GM12872 (cell line): ENCODE measurements around the gene RBKS.

Experiments used
- TF ChIP-seq, protein P1 (sequence below): IDR thresholded peaks from 3 replicates; pipeline ENCODE4 v1.5.1; 2011; ENCODE audit warnings: low read depth, mild to moderate bottlenecking, low read length, moderate library complexity; ENCODE audit not compliant: insufficient read depth

RBKS gene

DNA sequence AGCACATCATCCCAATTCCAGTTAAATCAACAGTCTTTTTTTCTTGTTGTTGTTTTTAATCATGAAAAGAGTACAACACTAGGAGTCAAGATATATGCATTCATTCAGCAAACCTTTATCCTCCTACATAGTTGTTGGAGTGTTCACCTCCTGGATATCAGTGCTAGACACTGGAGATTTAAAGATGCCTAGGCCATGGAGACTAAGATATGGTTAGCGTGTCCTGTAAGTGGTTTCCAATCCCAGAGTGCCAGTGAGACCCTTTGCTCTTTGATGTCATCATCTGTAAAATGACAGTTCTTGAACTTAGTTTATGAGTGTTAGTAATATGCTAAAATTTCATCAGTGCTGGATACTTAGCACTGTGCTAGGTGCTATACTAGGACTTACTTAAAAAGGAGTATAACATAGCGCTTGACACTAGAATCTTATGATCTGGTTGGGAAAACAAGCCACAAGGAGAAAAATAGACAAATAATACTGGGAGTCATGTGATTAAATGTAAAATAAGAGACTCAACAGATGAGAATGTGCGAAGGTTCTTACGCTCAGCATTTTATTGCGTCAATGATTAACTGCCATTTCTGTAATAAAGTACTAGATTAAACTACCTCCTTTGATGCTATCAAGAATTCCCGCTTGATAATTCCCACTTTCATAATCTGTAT, 31.8 kb upstream of the RBKS start:
- TF ChIP-seq, protein P1, sequence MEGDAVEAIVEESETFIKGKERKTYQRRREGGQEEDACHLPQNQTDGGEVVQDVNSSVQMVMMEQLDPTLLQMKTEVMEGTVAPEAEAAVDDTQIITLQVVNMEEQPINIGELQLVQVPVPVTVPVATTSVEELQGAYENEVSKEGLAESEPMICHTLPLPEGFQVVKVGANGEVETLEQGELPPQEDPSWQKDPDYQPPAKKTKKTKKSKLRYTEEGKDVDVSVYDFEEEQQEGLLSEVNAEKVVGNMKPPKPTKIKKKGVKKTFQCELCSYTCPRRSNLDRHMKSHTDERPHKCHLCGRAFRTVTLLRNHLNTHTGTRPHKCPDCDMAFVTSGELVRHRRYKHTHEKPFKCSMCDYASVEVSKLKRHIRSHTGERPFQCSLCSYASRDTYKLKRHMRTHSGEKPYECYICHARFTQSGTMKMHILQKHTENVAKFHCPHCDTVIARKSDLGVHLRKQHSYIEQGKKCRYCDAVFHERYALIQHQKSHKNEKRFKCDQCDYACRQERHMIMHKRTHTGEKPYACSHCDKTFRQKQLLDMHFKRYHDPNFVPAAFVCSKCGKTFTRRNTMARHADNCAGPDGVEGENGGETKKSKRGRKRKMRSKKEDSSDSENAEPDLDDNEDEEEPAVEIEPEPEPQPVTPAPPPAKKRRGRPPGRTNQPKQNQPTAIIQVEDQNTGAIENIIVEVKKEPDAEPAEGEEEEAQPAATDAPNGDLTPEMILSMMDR, result no peak

DNA sequence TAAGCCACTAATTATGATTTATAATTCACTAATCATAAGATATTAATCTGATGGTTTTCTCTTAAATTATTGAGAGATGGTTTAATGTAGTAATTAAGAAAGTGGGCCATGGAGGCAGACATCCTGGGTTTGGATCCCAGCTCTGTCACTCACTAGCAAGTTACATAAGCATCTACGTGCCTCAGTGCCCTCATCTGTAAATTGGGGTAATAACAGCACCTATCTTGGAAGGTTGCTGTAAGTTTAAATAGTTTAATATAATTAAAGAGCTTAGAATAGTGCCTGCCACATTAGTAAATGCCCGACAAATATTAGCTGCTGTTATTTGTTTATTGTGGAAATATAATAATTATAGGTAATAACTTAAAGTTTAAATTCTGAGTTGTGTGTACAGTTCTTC, 31.2 kb upstream of the RBKS start:
- TF ChIP-seq, protein P1, result no peak

DNA sequence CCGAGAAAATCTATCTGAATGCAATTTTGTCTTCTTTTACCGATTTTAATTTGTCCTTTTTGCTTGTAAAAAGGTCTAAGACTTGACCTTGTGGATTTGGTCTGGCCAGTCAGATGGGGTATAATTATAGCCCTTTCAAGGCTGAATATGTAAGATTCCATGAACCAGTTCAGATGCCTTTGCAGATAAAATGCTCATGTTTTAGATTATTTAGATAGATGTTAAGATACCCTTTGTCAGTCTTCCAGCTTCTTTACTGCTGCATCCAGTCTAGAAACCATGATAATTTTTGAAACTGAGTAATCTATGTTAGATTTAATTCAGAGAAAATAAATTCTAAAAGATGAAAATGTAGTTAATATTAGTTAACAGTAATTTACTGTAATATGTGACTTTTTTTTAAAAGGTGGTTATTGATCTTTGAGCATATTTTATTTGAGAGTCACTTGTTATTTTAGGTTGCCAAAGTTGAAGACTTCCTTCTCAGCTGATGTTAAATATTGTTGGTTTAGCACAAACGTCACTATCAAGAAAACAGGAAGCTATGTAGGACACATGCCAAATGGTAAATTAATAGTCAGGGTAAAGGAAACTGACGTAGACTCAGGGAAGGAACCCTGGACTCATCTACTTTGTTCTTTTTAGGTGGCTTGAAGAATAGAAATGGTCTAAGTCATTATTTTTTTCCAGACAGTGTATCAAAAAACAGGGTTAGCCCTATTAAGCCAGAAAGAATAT, 30.1 kb upstream of the RBKS start:
- TF ChIP-seq, protein P1, result no peak

DNA sequence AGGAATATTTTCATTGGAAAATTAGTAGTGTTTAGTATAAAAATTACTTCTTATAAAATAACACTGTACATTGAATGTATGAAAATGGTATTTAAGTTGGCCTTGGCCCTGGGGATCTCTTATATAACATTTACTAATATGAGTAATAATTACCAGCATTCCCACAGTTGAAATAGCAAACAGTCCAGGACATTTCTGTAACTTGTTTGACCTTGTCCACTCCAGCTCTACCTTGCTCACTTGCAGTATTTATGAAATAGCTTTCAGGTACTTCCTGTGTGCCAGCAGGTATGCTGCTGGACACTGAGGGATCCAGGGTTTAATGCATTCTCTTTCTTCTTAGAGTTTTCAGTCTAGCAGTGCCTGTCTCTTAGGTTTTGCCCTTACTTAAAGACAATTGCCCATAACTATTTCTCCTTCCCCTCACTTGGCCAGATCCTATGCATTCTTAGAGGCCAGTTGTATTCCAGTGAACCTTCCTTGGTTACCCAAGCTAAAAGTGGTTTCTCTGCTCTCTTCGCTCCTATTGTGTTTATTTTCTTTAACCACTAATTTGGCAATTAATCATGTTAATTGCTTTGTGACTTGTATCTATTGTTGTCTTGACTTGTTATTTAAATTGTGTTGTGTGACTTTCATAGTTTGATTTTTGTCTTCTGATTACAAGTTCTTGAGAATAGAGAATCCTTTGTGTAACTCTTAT, 26.3 kb upstream of the RBKS start:
- TF ChIP-seq, protein P1, result no peak

DNA sequence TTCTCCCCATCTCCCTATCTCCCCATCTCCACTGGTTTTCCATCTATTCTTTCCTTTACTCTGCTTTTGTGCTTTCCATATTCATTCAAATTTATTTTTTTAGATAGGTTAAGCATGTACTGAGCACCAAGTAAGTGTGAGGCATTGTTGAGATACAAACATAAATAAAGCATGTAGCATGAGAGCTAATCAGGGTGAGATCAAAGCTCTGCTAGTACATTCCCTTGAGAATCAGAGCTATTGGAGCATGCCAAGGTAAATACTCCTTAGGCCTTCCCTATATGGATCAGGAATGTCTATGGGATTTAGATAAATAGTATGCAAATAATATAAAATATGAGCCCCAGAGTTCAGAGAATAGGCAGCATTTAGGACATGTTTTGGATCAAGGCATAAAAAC, 25.7 kb upstream of the RBKS start:
- TF ChIP-seq, protein P1, result no peak

DNA sequence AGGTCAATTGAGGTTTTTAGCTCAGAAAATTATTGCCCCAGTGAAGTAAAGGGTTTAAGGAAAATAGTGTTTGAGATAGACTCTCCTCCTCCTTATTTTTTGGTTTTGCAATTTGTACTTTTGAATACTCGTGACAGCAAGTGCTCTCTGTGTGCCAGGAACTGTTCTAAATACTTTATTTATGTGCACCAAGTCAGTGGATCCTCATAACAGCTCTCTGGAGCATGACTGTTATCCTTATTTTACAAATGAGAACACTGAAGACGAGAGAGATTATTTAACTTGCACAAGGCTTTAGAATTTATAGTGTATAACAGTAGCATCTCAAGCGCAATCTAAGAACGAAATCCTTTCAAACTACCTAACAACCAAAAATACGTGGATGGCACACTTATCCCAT, 25.0 kb upstream of the RBKS start:
- TF ChIP-seq, protein P1, result no peak

DNA sequence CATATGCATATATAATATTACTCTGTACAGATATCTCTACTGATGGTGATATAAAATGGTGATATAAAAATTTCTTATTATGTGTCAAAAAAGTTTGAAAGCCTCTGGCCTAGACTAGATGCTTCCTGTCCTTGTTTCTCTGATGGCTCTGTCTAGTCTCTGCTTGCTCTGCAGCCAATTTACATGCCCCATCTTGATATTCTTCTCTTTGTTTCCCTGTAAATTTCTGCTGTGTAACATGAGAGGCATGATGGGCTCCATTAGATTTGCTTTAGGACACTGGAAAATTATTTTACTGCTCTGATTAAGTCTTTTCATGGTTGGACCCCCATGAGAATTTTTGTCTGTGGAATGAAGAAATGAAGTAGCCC, 24.6 kb upstream of the RBKS start:
- TF ChIP-seq, protein P1, result no peak
